T1000 (cell line): Measurements from ENCODE around the gene NCOR2.

Experiments
- DNase-seq: peaks from one replicate; lab custom pipeline; 2025; ENCODE audit warnings: mixed read lengths; lab: John Stamatoyannopoulos, UW

The NCOR2 gene

GRCh38 chr12:124577374-124577773 is 10.0 kb upstream of the NCOR2 start:
- no peak for DNase-seq

GRCh38 chr12:124576061-124576650 is 8.7 kb upstream of the NCOR2 start:
- no peak for DNase-seq

GRCh38 chr12:124573839-124574786 is 6.7 kb upstream of the NCOR2 start:
- DNase-seq, result no peak

- DNase-seq, result no peak
Observed at GRCh38 chr12:124571556-124571955, 4.1 kb upstream of the NCOR2 start.

DNA sequence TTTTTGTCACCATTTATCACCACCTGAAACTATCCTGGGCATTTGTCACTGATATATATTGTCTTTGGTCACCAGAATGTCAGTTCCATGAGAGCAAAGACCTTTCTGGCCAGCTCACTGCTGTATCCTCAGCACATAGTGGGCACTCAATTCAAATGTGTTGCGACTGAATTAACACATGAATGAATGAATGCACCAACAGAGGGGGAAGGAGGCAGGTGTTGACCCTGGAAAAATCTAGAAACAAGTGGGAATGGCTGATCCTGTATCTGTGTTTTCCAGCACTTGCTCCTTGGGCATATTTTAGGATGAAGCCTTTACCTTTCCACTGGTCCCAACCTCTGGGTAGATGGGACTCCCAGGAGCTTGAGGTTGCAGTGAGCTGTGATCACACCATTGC is 3.4 kb upstream of the NCOR2 start:
- no peak for DNase-seq

GRCh38 chr12:124569375-124570148 is 2.1 kb upstream of the NCOR2 start:
- DNase-seq, result no peak

- no peak for DNase-seq
Observed at GRCh38 chr12:124568431-124569374, 1.3 kb upstream of the NCOR2 start.

DNA sequence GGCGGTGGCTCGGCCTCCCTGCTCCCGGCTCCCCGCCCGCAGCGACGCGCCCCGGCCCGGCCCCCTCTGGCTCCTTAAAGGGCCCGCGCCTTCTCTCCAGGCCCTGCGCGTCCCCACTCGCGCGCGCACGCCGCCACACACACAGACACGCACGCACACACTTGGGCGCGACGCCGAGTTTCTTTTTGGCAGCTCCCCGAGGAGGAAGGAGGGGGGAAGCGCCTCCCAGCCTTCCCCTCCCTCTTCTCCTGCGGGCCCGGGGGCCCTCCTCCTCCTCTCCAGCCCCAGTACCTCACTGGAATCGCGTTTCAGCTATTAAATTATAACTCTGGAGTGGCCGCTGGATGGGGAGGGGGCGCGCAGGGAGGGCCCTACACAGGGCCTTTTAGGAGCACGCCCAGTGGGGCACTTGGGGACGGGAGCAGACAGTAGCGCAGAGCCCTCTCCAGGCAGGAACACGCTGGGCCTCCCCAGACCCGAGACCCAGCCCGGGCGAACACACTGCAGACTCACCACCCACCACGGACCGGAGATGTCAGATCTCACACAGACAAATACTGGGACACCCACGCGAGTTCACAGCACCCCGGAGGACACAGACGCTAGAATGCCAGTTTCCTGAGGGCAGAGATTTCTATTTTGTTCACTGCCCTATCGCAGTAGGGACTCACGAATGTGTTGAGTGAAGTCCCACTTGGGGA is 411 bp upstream of the NCOR2 start:
- peak; percentile 67 for DNase-seq

- peak; percentile 43 for DNase-seq
Observed at GRCh38 chr12:124566161-124566996, 1.0 kb downstream of the NCOR2 start.

DNA sequence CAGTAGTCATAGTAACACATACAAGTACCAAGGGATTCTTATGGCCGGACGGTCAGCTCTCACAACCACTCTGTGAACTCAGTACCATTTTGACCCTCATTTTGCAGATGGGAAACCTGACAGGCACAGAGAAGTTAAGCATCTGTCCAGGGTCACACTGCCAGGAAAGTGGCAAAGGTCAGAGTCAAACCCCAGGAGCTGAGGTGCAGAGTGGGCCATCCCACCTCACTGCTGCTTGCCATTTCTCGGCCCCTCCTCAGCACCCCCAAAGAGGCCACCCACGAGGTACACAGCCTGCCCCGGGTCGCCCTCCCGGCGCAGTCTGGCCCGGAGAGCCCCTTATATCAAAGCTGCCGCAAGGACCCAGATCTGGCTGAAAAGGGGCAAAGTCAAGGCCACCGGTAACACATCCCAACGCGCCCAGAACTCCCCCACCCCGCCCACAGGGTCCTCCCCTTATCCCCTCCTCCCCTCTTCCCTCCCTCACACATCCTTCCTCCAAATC is 1.7 kb downstream of the NCOR2 start:
- DNase-seq, result no peak

- no peak for DNase-seq
Observed at GRCh38 chr12:124564971-124565491, 2.4 kb downstream of the NCOR2 start.

- DNase-seq, result no peak
Observed at GRCh38 chr12:124564232-124564958, 3.0 kb downstream of the NCOR2 start.

DNA sequence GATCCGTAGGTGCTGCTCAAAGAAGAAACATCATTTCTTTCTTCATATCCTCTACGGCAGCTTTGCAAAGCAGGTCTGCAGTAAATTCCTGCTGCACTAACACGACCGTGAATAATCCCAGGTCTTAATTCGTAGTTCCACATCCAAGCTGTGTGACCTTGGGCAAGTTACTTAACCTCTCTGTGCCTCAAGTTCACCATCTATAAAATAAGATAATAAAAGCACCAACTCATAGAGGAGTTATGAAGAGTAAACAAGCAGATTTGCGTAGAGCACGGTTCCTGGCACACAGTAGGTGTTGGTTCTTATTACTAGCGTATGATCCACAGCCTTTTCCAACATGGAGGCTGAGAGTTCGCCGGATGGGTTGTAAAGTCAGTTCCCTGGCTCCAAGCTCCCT is 3.6 kb downstream of the NCOR2 start:
- DNase-seq, result no peak

- DNase-seq, result no peak
Observed at GRCh38 chr12:124563401-124563800, 4.0 kb downstream of the NCOR2 start.

GRCh38 chr12:124562796-124563181 is 4.6 kb downstream of the NCOR2 start:
- no peak for DNase-seq

DNA sequence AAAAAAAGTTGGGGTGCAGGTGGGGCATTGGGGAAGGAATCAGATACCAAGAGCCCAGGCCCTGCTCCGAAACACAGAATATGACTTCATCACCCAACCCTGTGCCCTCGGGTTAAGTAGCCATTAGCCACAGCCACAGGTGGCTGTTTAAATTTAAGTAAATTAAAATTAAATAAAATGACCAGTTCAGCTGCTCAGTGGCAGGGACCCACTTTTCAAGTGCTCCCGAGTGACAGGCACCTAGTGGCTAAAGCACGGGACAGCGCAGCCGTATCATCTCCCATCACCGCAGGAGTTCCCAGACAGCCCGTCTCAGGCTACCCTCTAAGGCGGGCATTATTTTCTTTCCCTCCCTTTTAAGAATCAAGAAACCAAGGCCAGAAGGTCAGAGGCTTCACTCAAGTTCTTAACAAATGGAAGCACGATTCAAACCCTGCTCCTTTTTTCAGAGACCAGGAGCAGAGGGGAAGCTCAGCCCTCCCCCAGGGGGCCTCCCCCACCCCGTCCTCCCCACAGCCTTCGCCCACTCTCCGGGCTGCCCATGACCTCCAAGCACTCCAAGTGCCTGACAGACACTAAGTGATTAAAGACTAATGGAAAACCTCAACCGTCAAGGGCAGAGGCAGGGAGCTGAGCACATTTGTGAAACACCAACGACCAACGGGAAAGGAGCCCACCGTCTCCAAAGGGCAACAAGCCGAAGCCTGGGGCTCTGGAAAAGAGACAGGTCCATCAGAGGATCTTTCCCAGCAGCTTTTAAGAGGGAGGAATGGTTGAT is 5.2 kb downstream of the NCOR2 start:
- DNase-seq, result no peak

DNA sequence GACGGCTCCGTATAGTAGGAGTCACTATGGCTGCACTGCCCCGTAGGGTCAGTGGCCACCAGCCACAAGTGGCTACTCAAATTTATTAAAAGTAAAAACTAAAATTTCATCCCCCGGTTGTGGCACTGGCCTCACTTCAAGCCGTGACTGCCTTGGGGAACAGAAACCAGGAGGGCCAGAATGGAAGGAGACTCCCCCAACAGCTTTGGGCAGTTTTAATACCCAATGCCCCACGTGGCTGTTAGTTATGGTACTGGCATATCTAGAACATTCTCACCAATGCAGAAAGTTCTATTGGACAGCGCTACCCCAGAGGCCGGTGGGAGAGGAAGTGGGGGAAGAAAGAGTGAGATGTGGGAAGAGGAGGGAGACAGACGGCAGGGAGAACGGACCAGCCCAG is 6.2 kb downstream of the NCOR2 start:
- no peak for DNase-seq
